ENCODE data around the gene BLOC1S4.
"Not testable (repeated sequence)": the region's sequence is repeated elsewhere in the genome, so short reads cannot be mapped to it uniquely, and the experiment has no call there.

Gene BLOC1S4

GRCh38 chr4:6753103-6753560, 37.2 kb downstream of the BLOC1S4 start:
- DNase-seq (ENCODE audit: low spot score) = no peak
- TF ChIP-seq CTCF (IDR thresholded peaks at IDR 0.05; ENCODE audit: extremely low read depth, missing control alignments) = no peak

DNA sequence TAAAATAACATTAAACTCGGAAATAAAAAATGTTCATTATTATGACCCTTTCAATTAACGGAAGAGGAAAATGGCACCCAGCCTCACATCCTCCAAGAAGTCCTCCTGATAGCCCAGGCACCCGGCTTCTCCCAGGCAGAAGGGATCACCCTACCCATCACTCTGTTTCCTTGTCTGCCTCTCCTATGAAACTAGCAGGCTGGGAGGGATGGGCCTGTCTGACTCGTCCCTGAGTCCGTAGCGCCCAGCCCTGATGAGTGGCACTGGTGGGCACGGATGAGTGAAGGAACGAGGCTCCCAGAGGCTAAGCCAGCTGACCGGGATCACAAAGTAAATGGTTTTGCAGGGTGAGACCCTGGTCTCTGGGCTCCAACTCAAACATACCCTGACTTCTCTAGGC, 37.9 kb downstream of the BLOC1S4 start:
- TF ChIP-seq CTCF (IDR thresholded peaks at IDR 0.05; ENCODE audit: extremely low read depth, missing control alignments) = no peak
- no peak for DNase-seq (ENCODE audit: low spot score)

DNA sequence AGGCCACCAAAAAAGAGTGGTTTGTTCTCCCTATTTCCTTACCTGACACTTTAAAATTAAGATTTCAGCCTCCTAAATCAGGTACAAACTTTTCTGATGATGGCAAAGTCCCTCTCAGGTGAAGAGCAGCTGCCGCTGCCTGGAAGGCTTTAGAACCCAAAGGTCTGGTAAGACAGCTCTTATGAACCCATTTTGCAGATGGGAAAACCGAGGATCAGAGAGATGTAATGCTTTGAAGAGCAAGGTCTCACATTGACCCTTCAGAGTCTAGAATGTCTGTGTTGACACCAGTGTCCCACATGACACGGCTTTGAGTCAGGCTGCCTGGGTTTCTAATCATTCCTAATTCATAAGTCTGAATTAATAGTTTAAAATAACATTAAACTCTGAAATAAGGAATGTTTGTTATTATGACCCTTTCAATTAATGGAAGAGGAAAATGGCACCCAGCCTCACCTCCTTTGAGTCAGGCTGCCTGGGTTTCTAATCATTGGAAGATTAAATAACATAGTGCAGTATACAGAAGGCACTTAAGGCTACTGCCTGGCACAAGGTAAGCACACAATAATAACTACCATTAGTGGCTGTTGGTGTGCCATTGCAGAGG, 38.6 kb downstream of the BLOC1S4 start:
- no peak for DNase-seq (ENCODE audit: low spot score)
- no peak for TF ChIP-seq CTCF (IDR thresholded peaks at IDR 0.05; ENCODE audit: extremely low read depth, missing control alignments)

GRCh38 chr4:6755088-6755753, 39.2 kb downstream of the BLOC1S4 start:
- TF ChIP-seq CTCF (IDR thresholded peaks at IDR 0.05; ENCODE audit: extremely low read depth, missing control alignments) = no peak
- DNase-seq (ENCODE audit: low spot score) = no peak

GRCh38 chr4:6756345-6756744, 40.4 kb downstream of the BLOC1S4 start:
- DNase-seq (ENCODE audit: low spot score) = not testable (repeated sequence)

- DNase-seq (ENCODE audit: low spot score) = no peak
- TF ChIP-seq CTCF (IDR thresholded peaks at IDR 0.05; ENCODE audit: extremely low read depth, missing control alignments) = no peak
Measured at GRCh38 chr4:6758728-6759127, 42.8 kb downstream of the BLOC1S4 start.

GRCh38 chr4:6760865-6761264, 44.9 kb downstream of the BLOC1S4 start:
- TF ChIP-seq CTCF (IDR thresholded peaks at IDR 0.05; ENCODE audit: extremely low read depth, missing control alignments) = no peak
- DNase-seq (ENCODE audit: low spot score) = no peak

Measured in GM20000 (cell line).